ENCODE data around the gene ATAD1.

The ATAD1 gene

GRCh38 chr10:87706731-87707130 is 111.3 kb downstream of the ATAD1 start:
- no peak overlapping the region for H3K4me3 ChIP-seq (ENCODE audit: severe bottlenecking)
- TF ChIP-seq, protein P1, sequence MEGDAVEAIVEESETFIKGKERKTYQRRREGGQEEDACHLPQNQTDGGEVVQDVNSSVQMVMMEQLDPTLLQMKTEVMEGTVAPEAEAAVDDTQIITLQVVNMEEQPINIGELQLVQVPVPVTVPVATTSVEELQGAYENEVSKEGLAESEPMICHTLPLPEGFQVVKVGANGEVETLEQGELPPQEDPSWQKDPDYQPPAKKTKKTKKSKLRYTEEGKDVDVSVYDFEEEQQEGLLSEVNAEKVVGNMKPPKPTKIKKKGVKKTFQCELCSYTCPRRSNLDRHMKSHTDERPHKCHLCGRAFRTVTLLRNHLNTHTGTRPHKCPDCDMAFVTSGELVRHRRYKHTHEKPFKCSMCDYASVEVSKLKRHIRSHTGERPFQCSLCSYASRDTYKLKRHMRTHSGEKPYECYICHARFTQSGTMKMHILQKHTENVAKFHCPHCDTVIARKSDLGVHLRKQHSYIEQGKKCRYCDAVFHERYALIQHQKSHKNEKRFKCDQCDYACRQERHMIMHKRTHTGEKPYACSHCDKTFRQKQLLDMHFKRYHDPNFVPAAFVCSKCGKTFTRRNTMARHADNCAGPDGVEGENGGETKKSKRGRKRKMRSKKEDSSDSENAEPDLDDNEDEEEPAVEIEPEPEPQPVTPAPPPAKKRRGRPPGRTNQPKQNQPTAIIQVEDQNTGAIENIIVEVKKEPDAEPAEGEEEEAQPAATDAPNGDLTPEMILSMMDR (IDR thresholded peaks at IDR 0.05; ENCODE audit: poor library complexity, severe bottlenecking), result no peak
- ATAC-seq (ENCODE audit: low read depth), result no peak
- no peaks in the 10 kb centered on the region for H3K9me3 ChIP-seq (ENCODE audit: severe bottlenecking)
- no peaks in the 10 kb centered on the region for H3K36me3 ChIP-seq (ENCODE audit: low read depth)
- no peaks in the 10 kb centered on the region for H3K27me3 ChIP-seq (ENCODE audit: insufficient read depth, poor library complexity, severe bottlenecking)
- peaks cover 10% of the 10 kb centered on the region for H3K4me1 ChIP-seq (ENCODE audit: insufficient read depth, poor library complexity, severe bottlenecking)
- DNase-seq (ENCODE audit: low spot score), result no peak
- no peak overlapping the region for H3K27ac ChIP-seq (ENCODE audit: poor library complexity, severe bottlenecking)

DNA sequence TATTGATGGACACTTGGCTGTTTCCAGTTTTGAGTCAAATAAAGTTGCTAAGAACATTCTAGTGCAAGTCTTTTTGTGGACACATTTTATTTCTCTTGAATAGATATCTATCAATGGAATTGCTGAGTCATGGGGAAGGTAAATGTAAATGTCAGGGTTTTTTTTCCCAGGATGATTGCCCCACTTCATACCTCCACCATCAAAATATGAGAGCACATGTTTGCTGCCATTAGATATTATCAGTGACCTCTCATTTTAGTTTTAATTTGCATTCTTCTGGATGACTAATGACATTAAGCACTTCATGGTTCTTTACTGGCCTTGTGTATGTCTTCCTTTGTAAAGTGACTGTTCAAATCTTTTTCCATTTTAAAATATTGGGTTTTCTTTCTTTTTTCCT is 112.7 kb downstream of the ATAD1 start:
- Histone ChIP-seq H3K36me3 (ENCODE audit: low read depth) (no peaks in the 10 kb centered on the region), H3K27ac (ENCODE audit: poor library complexity, severe bottlenecking) (no peak overlapping the region)
- ATAC-seq (ENCODE audit: low read depth), result peak; percentile 45; the same call in 1 of the 3 replicates

GRCh38 chr10:87703771-87704170 is 114.3 kb downstream of the ATAD1 start:
- H3K27ac ChIP-seq (ENCODE audit: poor library complexity, severe bottlenecking), result no peak overlapping the region

More for the DNA sequence above, 112.7 kb downstream of the ATAD1 start:
- Histone ChIP-seq H3K9me3 (ENCODE audit: severe bottlenecking) (no peaks in the 10 kb centered on the region), H3K4me1 (ENCODE audit: insufficient read depth, poor library complexity, severe bottlenecking) (peaks cover 24% of the 10 kb centered on the region), H3K27me3 (ENCODE audit: insufficient read depth, poor library complexity, severe bottlenecking) (no peaks in the 10 kb centered on the region), H3K4me3 (ENCODE audit: severe bottlenecking) (no peak overlapping the region)
- DNase-seq (ENCODE audit: low spot score), result no peak
- TF ChIP-seq, protein P1 (IDR thresholded peaks at IDR 0.05; ENCODE audit: poor library complexity, severe bottlenecking), result no peak

DNA sequence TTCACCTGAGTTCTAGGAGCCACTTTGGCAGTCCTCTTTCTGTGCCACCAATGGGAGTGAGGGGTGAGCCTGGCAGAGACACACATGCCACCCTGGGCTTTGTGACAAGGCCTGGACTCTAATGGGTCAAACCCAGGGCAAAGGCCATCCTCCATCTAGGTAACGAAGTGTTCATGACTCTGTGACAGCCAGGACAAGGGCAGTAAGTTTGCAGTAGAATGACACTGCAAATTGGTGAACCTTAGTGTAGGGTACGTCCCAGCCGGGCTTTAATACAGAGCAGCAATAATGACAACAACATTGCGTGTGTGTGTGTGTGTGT is 115.1 kb downstream of the ATAD1 start:
- peaks cover 33% of the 10 kb centered on the region for H3K4me1 ChIP-seq (ENCODE audit: insufficient read depth, poor library complexity, severe bottlenecking)
- no peak overlapping the region for H3K4me3 ChIP-seq (ENCODE audit: severe bottlenecking)
- TF ChIP-seq, protein P1 (IDR thresholded peaks at IDR 0.05; ENCODE audit: poor library complexity, severe bottlenecking), result no peak
- H3K36me3 ChIP-seq (ENCODE audit: low read depth), result no peaks in the 10 kb centered on the region
- H3K27ac ChIP-seq (ENCODE audit: poor library complexity, severe bottlenecking), result no peak overlapping the region
- DNase-seq (ENCODE audit: low spot score) (no peak), ATAC-seq (ENCODE audit: low read depth) (no peak)
- no peaks in the 10 kb centered on the region for H3K9me3 ChIP-seq (ENCODE audit: severe bottlenecking)
- H3K27me3 ChIP-seq (ENCODE audit: insufficient read depth, poor library complexity, severe bottlenecking), result no peaks in the 10 kb centered on the region

More at GRCh38 chr10:87703771-87704170, 114.3 kb downstream of the ATAD1 start:
- TF ChIP-seq, protein P1 (IDR thresholded peaks at IDR 0.05; ENCODE audit: poor library complexity, severe bottlenecking), result no peak
- H3K4me1 ChIP-seq (ENCODE audit: insufficient read depth, poor library complexity, severe bottlenecking), result peaks cover 33% of the 10 kb centered on the region
- DNase-seq (ENCODE audit: low spot score) (no peak), ATAC-seq (ENCODE audit: low read depth) (no peak)
- H3K4me3 ChIP-seq (ENCODE audit: severe bottlenecking), result no peak overlapping the region
- H3K27me3 ChIP-seq (ENCODE audit: insufficient read depth, poor library complexity, severe bottlenecking), result no peaks in the 10 kb centered on the region
- no peaks in the 10 kb centered on the region for H3K9me3 ChIP-seq (ENCODE audit: severe bottlenecking)
- H3K36me3 ChIP-seq (ENCODE audit: low read depth), result no peaks in the 10 kb centered on the region

GRCh38 chr10:87702260-87702972 is 115.6 kb downstream of the ATAD1 start:
- DNase-seq (ENCODE audit: low spot score), result no peak
- Histone ChIP-seq H3K4me1 (ENCODE audit: insufficient read depth, poor library complexity, severe bottlenecking) (peaks cover 33% of the 10 kb centered on the region), H3K36me3 (ENCODE audit: low read depth) (no peaks in the 10 kb centered on the region), H3K4me3 (ENCODE audit: severe bottlenecking) (no peak overlapping the region), H3K9me3 (ENCODE audit: severe bottlenecking) (no peaks in the 10 kb centered on the region), H3K27me3 (ENCODE audit: insufficient read depth, poor library complexity, severe bottlenecking) (no peaks in the 10 kb centered on the region), H3K27ac (ENCODE audit: poor library complexity, severe bottlenecking) (peak overlapping the region; percentile 65)
- ATAC-seq (ENCODE audit: low read depth), result no peak
- TF ChIP-seq, protein P1 (IDR thresholded peaks at IDR 0.05; ENCODE audit: poor library complexity, severe bottlenecking), result no peak
